Measurements from ENCODE around the gene CERS6.

The CERS6 gene

DNA sequence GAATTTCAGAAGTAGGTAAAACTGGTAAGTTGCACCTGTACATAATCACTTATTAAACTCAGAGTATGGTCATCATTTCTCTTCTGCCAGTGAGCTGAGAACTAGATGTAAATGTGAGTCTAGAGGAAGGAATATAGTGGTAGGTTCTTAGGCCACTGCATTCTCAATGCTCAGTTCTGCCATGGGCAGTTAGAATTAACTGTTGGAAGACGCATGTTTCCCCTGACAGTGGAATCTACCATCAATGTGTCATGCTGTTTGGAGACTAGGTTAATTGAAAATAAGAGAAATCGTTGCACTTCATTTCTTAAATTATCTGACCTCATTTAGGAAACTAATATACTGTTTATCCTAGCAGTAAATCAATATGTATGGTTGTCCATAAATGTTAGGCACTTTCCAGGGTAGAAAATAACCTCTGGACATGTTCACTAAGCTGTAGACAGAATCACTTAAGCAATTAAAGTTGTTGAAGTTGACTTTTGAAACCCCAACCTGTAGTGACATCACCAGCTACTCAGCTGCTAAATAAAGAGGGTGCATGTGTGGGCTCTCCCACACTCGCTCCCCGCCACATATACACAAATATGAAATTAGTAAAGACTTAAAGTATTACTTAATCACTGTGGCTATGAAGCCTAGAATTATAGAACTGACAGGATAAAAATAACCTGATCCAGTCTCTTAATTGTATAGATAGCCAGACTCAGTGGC is 254.8 kb downstream of the CERS6 start:
- DNase-seq: no peak

DNA sequence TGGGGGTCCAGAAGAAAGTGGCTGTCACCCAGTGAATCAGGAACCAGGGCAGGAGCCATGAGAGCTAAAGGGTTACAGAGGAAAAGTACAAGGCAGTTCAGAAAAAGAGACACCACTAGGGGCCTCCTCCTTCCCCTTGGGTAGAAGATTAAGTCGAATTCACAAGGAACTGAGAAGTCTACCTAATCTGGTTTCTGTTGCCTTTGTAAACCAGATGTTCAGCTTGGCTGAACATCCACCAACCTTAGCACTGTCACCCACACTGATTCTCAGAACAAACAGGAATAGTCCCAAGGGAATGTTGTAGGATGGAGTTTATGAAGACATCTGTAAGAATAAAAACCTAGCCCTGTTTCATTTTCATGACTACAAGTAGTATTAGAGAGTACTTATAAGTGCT is 256.0 kb downstream of the CERS6 start:
- DNase-seq: peak; percentile 45

DNA sequence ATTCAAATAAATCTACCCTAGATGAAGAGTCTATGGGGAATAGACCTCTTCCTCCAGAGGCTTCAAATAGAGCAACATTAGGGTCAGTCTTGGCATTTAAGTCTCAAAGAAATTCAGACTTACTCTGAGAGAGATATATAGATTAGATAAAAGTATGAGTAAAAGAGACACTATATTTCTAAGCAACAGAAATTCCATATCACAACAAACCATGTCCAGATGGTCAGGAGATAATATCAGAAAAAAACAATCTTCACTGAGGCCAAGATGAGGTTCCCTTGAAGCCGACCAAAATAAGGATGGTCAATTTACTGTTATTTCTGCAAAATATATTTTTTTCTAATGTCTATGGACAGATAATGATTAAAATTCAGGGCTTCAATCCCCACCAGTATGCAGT is 257.3 kb downstream of the CERS6 start:
- no peak for DNase-seq

DNA sequence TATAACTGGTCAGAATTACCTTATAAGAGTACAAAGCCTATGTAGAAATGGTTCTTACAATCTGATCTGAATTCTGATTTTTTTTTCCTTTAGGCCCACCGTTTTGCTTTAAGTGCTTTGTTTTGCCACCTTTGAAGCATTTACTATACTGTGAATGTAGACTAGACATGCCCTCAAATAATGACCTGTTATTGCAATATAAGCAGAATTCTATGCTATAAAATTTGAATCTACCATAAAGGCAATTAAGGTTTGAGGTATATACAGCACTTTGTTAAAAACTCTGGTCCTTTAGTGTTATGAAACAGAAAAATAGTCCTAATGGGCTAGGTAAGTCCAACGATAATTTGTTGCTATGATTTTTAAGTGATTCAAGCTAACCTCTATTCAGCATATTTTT is 259.8 kb downstream of the CERS6 start:
- no peak for DNase-seq

DNA sequence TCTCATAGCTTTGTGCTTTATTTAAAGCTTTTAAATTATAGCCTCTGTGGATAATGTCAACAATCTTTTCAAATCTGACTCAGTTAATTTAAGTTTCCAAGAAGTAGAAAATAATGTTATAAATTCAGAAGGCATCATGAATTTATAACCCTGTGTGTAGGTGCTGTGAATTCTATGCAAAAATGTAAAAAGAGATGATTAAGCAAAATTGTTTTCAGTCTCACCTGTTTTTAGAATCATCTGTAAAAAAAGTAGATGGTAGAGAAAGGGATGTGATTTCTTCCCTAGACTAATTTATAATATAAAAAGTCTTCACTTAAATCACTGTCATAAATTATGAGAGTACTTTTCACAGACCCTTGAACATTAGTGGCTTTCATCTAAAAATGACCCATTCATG is 260.8 kb downstream of the CERS6 start:
- no peak for DNase-seq

DNA sequence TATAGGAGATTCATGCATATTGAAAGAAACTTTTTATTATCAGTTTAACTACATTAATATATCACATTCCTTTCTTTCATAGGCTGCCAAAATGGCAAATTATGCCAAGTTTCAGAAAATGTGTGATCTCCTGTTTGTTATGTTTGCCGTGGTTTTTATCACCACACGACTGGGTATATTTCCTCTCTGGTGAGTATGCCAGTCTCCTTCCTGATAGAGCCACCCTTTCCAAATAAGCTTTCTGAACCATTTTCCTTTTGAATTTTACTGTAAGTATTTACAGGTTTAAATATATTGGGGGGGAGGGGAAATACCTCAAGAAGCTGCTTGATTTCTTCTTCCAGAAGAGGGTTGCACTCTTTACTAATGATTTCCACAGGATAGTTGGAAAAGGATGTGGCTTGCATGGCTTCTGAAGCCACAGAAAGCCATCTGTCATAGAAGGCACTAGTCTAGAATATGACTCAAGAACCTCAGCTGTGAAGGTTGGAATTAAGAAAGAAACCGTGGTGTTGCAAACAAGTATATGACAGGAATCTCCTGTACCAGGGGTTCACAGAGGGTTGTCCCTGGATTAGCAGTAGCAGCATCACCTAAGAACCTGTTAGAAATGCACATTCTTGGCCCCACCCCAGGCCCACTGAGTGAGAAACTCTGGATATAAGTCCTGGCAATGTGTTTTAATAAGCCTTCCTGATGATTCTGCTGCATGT is 261.9 kb downstream of the CERS6 start:
- no peak for DNase-seq

DNA sequence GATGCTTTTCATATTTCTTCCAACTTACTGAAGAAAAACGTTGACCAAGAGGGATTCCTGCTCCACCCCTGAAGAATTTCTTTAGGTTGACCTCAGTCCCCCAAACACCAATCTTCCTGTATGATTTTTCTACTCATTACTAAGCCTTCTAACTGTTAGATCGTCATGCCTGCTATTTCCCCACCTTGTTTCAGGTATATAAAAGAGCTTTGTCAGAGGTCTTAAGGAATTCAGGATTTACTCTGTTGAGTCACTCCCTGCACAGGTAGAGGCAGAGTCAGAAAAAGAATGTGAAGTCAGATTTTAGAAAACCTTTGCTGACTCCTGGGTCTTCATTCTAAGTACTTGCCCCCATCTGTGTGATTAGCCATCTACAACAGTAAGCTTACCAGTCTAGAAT is 262.6 kb downstream of the CERS6 start:
- no peak for DNase-seq

DNA sequence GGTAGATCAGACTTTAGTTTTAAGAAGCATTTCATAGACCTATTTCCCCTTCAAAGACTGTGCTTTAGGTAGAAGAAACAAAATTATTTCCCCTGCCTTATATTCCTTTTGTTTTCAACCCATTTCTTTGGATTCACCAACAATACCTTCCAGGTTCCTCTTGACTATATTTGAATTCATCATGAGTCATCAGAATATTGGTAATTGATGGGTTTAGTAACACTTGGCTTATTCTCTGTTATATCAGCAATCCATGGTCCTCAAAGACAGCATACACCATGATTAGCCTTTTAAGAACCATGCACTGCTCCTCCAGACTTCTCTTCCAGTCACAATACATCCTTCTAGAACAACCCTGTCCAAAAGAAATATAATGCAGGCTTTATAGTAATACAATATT is 263.4 kb downstream of the CERS6 start:
- DNase-seq: no peak

DNA sequence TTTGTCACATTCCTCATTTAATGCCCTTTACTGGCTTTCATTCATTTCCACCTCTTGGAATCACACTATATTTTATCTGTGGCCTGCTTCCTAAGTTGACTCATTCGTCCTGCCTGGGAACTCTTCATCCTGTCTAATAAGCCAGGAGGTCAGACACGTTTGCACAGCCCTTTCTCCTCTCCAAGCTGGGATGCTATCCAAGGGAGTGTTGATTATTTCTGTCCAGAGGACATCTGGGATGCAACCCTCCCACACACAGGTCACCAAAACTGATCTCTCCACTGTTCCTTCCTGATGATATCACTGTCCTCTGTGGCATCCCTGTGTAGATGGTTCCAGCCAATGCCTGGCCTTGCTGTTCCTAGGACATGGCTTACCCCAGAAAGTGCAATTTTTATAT is 266.5 kb downstream of the CERS6 start:
- DNase-seq: no peak

DNA sequence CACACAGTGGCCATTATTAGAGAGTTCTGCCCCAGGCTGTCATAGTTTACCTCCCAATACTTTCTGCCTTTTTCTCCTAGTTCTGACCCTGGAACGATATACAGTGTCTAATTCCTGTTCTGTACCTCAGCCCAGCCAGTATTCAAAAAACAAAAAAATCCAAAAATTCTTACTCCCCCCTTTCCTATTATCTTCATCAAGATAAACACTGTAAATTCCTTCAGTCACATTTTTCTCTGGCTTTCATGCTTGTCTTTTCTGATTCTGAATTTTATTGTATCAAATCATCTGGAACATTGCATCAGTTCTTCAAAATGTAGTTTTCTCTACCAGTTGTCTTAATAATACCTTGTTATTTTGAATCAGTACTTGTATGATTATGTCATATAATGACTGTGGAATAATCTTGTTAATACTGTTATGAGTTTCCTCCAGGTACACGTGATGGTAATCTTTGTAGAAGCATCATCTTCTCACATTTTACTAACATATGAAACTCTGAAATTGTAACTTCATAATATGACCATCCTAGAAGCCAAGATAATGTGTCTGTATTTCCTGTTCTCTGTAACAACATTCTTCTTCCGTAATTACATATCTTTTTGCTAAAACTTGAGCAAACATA is 267.3 kb downstream of the CERS6 start:
- no peak for DNase-seq

DNA sequence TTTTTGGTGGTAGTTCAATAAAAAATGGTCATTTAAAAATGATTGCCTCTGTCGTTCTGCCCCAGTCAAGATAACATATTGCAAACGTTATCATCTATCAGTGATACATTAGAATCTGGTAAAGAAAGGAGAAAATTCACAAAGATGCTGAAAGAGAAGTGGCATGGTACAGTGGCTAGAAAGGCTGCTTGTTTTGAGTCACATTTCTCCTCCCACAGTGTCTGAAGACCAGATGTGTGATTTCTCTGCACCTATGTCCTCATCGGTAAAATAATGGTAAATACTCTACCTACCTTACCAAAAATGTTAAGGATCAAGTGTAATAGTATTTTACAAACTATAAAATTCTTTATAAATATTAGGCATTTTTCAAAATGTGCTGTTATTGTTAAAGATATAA is 270.3 kb downstream of the CERS6 start:
- DNase-seq: no peak

DNA sequence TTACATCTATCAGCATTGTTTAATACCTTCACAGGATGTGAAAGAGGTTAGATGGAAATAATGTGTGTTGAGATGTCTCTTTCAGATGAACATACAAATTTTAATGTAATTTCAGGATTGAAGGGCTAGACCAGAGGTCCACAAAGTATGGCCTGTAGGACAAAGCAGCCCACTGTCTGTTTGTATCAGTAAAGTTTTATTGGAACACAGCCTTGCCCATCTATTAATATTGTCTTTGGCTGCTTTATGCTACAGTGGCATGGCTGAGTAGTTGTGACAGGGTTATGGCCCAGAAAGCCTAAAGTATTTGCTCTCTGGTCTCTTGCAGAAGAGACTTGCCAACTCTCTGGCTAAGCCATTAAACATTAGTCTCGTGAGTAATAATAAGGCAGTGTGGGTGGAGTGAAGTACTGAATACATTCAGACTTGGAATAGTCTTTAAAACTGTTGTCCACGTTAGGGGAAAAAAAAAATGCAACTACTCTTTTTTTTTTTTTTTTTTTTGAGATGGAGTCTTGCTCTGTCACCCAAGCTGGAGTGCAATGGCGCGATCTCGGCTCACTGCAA is 271.9 kb downstream of the CERS6 start:
- DNase-seq: no peak

DNA sequence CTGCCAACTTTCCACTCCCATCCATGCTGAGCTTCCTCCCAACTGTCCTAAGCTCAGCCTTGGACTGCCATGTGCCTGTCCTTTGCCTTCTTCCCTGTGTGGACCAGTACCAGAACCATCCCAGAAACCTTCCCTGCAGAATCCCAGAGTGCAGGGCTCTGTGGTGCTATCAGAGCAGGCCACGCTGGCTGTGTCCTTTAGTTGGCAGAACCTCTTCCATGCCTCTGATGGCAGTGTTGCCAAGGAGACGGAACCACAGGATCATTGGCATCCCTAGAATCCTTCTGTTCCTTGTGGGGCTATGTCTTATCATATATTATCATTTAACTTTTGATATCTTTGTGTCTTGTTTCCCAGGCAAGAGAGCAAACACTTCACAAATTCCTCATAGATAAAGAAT is 273.4 kb downstream of the CERS6 start:
- DNase-seq: no peak

DNA sequence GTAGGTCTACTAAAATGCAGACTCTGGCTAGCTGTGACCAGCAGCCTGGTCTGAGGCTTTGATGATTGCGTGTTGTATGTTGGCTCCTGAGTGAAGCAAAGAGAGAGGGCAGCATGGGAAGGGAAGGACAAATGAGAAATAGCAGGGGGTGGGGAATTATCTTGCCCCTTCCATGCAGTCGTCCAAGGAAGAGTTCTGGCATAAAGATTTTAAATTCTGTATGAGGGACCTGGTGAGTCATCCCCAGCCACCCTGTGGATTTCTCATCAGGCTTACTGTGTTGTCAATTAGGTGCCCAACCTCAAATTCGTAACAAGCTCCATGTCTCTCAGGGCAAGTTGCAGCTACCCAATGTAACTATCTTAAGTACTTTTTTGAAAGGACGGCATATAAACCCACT is 274.3 kb downstream of the CERS6 start:
- no peak for DNase-seq

DNA sequence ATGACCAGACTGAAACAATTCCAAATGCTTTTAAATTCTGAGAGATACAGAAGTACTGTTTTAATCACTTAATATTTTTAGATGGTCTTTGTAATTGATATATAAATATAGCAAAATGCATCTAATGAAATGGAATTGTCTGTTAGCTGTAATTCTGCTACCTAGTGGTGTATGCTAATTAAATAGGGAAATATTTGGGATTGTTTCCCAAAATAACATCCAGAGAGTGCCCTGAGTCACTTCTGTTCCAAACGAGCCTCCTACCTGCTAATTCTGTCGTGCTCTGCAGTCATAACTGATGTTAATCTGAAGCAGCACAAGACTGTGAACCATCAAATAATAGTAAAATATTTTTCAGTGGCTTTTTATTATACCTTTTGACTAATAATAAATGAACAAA is 274.9 kb downstream of the CERS6 start:
- DNase-seq: no peak

DNA sequence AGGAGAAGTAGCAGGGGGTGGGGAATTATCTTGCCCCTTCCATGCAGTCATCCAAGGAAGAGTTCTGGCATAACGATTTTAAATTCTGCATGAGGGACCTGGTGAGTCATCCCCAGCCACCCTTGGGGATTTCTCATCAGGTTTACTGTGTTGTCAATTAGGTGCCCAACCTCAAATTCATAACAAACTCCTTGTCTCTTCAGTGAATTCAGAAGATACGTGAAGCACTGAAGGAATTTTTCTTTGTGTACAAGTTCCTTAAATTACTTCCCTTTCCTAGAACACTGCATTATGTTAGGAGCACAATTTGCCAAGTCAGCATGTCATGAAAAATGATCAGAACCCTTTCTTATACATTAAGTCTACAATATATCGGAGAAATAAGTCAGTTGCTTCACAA is 275.5 kb downstream of the CERS6 start:
- no peak for DNase-seq

DNA sequence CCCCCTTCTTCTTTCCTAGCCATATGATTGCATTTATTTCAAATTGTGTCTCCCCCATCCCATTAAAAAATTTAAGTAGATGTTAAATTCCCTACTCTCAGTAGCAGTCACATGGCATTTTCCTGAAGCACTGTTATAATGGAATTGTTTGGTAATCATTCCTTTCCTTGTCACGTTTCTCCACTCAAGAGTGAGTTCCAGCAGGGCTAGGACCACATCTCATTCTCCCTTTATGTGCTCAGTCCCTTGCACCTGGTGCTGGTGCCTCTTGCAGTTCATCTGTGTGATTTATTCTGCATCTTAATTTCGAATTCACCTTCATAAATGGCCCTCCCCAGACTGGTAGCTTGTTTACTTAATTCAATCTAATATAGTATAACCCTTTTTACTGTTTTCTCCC is 276.0 kb downstream of the CERS6 start:
- no peak for DNase-seq

DNA sequence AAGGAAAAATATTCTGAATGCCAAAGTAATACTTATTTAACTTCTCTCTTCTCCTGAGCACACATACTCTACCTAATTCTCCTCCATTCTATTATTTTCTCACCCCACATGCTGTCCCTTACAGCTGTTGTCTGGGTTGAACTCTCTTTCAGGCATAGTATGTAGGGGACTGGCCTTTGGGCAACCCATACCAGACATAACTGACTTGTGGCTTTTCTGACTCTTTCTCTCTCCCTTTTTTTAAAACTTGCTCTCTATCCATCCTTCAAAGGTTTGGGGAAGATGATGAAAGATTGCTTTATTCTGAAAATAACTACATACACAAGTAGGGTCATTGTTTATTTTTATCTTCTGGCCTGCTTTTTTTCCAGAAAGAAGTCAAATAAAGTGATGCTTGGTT is 276.4 kb downstream of the CERS6 start:
- no peak for DNase-seq

DNA sequence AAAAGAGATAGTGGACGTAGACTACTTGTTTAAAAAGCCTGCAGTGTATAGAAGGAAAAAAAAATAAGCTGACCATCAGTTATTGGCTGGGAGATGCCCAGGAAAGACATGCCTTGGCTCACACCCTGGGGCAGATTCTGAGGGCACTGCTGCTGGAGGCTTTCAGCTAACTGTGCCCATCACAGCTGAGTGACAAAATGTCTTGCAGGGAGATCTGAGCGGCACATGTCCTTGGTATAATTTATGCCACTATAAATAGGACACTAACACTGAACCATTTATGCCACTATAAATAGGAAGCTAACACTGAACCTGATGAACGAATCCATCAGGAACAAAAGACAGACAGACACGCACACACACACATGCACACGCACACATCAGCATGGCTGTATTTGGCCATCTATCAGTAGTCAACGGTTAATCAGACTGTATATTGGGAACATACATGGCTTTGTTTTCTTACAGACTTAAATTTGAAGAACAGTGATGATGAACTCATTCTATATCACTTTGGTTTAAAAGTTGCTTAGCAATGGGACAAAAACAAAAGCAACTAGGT is 278.2 kb downstream of the CERS6 start:
- no peak for DNase-seq

DNA sequence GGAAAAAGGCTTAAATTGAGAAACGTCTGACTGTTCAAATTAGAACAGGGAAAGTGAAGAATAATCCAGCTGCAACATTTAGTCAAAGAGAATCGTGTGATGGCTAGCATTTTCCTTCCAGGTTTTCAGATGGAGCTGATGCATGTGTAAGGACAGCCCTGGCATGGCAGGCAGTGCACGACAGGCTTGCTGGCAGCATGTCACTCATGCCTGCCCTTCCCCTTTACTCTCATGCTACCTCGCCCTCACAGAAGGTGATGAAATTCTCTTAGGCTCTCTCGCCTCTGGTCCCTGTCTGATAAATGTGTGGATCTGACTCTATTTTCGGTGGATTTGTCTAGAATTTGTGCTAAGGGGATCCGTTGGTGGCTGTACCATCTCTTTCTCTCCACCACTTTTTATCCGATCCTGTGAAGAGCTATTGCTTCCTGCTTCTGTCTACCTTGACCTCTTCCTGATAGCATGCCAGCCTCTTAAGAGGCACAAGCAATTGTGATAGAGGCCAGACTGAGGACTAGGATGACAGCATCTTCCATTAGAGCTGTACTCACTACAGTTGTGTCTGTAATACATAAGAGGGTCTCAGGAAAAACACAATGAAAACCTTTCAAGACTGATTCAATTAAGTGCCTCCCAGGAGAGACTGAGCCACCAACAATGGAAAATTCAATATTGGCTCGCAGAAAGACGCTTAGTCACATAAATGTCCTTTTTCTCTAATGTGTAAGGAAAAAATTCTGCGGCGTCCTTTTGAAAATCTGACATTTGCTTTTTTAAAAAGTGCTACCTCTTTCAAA is 280.8 kb downstream of the CERS6 start:
- no peak for DNase-seq

DNA sequence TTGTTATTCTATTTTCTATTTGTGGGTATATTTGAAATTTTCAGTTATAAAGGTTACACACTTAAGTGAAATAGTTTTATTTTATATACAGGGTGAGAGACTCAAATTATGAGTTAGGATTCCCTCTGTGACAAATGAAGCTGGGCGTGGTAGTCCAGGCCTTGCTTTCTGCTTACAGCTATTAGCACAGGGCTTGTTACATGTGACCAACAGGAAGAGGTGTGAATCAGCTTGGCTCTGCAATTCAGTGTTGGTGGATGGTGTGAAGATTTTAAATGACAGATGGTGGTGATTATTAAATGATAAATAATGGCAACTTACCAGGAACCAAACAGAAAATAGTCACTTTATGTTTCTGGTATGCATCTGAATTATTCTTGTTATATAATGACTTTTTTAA is 282.0 kb downstream of the CERS6 start:
- DNase-seq: peak; percentile 40

DNA sequence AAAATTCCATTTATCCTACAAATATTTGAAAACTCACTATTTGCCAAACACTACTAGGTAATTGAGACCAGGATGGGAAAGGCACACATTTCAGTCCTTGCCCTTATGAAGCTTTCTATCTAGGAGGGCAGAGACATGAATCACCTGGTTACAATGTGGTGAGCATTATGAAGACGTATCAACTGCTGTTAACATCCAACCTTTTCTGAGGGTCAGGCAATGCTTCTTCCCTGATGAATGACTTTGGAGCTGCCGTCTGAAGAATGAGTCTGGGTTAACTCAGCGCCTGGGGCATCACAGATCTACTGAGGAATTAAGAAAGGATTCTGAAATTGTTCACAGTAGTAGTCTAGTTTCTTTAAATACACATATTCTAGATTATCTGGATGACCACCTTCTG is 284.3 kb downstream of the CERS6 start:
- DNase-seq: no peak

DNA sequence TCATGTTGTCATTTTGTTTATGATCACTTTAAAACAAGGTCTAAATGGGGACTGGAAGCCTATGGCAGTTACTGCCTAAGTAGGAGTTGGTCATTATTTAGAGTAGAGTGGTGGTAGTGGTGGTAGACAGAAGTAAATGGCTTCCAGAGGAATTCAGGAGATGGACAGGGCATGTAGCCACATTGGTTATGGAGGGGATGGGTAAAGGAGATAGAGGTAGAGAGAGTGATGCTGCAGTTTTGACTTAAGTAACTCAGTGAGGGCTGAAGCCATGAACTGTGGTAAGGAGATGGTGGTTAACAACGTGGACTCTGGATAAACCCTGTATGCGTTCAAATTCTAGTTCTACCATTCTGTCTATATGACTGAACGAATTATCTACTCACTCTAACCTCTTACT is 284.7 kb downstream of the CERS6 start:
- DNase-seq: no peak
